HG03108 (cell line): Measurements from ENCODE around the gene TRIM42.

Experiments used
- ATAC-seq: cut with Tn5 transposase; IDR thresholded peaks from one replicate; pipeline ENCODE4 v1.9.1; 2021; ENCODE audit warnings: moderate library complexity; ENCODE audit not compliant: unreplicated experiment

TRIM42 gene

DNA sequence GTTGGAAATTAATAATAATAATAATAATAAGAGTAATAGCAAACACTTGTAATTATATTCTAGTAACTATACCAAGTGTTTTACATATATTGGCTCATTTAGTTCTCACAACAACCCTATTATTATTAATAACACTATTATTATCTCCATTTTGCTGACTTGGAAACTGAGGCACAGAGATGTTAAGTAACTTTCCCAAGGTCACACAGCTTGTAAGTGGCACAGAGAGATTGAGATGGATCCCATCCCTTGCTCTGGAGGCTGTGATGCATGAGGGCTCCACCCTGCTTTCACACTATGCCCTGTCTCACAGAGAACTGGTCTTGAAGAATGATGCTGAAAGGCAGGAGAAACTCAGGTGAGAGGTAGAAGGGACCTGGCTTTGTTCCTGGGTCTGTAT is 31.9 kb downstream of the TRIM42 start:
- no peak for ATAC-seq

DNA sequence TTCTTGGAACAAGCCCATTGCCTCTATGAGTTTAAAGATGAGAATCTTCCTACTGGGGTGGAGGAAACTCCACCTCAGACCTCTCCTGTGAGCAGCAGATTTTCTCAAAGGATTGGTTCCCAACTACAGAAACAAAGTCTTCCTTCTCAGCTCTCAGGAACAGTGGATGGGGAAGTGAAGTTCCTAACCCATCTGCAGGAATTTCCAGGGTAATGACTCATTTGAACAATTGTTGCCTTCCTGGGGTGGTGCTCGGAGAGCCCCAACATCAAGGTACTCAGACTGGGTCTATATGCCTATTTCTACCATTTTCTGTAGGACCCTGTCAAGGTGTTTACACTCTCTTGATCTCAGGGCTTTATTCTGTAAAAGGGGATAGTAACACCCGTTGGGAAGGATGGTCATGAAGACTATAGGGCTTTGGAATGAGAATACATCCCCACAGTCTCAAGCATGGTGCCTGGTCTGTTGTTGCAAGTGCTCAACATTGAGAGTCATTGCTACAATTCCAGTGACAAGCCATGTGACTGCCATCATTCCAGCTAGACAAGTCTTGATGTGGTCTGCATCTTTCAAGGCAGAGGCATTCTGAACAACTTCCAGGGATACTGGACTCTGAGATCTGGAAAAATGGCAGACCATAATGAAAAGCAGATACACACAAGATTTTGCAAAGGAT is 33.0 kb downstream of the TRIM42 start:
- ATAC-seq, result no peak

DNA sequence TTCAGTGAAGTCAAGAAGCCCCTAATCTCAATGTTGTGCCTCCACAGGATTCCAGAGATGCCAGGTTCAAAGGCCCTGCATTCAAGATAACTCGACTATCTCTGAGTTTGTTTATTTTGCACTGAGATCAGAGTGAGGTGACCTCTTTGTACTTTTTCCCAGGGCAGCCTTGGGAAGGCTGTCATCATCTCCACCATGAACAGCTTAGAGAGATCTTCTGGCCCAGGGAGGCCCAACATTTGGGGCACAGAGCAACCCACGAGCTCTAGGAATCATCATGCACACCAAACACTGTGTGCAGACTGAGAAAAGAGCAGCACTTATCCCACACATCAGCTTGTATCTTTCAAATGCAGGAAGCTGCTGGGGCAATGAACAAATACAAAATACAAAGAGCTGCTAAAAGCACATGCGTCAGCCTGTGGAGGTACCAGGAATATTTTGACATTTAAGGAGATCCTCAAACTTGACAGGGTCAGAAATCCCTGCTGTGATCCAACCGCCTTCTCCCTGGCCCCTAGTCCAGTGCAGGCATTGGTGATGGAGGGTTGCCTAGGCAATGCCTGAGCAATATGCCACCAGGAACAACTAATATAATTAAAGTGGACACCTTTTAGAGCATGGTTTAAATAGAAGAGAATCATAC is 33.6 kb downstream of the TRIM42 start:
- ATAC-seq, result no peak

DNA sequence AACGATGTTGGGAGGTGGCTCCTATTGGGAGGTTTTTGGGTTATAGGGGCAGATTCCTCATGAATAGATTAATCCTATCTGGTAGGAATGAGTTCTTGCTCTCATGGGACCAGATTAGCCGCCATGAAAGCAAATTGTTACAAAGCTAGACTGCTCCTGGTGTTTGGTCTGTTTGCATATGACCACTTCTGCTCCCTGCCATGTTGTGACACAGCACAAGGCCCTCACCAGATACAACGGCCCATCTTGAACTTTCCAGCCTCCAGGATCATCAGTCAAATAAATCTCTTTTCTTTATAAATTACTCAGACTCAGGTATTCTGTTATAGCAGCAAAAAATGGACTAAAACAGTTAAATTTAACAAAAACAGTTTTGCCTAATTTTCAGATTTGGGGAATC is 34.4 kb downstream of the TRIM42 start:
- no peak for ATAC-seq

DNA sequence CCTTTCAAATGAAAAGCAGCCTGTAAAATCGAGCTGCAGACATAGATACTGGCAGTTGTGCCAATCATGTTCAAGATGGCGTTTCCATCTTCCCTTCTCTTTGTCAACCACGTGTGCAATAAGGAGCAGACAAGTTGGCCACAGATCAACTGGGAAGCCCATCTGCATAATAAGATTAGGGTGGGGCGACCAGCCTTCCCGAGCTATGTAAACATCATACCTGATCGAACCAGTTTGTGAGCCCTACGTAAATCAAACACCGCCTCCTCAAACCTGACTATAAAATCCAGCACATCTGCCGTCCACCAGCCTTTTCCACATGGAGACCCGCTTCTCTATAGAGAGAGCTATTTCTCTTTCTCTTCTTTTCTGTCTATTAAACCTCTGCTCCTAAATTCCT is 37.2 kb downstream of the TRIM42 start:
- ATAC-seq, result no peak

DNA sequence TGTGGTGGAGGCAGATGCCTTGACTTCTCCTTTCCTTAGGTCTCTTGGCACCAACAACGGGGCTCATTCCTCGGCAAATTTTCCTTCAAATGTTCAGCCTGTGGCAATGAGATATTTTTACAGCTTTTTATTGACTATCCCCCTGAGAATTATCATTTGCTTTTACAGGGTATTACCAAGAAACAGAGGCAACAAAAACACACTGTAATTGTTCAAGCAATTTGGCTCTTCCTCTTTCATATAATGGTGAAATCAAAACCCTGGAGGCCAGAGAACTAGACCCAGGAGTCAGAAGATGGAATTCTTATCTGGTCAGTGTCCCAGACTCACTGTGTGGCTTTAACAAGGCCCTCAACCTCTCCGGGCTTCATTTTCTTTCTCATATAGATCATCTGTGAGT is 40.1 kb downstream of the TRIM42 start:
- ATAC-seq, result no peak

DNA sequence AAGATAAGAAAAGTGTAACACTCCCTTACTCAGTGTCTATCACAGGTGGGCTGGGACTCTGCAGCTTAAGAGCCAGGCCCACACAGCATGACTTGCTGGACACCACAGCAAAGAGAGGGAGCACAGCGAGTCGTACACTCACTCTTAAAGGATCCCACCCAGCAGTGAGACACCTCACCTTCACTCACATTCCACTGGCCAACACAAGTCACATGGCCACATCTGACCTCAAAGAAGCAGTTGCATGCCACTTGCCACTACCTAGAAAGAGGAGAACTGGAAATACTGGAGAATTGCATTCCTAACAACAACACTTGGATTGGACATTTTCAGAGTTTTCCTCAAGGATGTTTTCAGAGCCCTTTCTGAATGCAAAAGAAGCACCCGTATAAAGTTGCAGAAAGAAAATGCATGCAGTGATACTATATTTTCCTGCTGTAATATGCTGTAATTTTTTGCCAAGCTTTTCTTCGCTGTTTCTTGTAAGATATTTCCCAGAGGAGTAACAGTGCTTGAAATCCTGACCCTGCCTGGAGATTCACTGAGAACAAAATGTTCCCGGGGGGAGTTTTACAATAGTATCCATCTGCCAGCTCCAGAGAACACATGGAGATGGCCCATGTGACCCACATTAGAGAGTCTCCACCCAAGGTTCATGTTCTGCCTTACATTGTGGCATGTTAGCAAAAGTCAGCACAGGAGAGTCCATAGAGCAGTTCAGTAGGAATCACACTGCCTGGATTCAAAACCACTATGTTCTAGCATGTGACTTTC is 42.2 kb downstream of the TRIM42 start:
- no peak for ATAC-seq

DNA sequence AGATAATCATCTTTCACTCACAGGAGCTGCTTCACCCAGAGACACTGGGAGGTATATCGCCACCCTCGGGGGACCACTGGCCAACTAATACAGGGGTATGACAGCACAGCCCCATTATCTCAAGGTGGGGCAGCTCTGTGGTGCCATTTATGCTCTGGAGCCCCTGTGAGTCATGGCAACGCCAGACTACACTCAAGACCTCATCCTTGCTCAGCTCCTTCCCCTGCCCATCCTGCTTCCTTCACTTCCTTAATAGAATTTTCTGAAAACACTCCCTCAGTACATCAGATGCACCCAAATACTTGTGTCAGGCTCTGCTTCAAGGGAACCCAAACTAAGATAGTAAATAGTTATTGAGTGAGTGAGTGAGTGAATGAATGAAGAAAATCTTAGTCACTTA is 45.7 kb downstream of the TRIM42 start:
- no peak for ATAC-seq

DNA sequence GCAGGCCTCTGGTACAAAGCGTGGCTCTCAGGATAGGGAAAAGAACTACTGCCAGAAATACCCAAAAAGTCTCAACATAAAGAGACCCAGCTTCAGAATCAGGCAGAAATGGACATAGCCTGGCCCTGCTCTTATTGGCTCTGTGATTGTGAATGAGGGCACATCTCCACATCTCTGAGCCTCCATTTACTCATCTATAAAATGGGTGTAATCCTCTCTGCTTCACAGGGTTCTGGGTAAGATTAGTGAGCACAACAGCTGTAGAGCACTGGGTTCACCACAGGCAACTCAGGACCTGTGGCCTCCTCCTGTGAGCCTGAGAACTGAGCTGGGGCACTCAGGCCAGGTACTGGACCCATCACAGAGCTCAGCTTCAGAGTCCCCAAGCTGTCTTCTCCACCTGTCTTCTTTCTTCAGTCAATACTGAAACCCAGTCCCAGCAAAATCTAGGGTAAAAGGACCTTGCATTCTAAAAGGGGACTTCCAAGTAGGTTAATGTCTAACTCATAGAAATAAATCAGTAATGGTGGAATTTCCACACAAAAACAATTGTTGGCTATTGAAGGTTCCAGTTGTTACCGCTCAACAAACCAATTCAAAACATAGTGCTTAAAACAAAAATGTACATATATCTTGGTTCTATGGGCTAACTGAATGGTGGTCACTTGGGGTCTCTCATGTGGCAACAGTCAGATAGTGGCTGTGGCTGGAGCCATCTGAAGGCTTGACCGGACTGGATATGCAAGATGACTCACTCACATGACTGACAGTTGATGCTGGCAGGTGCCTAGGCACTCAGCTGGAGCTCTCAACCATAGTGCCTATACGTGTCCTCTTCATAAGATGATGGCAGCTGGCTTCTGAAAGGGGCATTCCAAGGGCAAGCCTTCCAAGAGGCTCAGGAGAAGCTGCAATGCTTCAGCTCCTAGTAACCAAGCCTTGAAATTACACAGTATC is 47.3 kb downstream of the TRIM42 start:
- ATAC-seq, result peak; percentile 71

DNA sequence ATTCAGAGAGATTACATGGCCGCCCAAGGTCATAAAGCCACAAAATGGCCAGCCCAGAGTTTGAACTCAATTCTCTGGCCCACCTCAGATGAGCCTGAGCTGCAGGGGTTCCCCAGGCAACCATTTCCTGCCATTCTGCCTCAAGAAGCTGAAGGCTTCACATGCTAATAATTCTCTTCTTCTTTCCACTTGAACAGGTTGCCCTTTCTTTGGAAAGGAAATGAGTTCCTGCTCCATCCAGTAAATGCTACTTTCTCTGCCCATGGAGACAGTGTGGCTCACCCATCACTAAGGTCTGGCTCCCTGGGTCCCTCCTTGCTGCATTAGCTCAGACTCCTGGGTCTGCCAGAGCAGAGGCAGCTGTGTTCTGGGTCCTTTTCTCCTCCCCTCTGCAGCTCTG is 48.2 kb downstream of the TRIM42 start:
- ATAC-seq, result no peak

DNA sequence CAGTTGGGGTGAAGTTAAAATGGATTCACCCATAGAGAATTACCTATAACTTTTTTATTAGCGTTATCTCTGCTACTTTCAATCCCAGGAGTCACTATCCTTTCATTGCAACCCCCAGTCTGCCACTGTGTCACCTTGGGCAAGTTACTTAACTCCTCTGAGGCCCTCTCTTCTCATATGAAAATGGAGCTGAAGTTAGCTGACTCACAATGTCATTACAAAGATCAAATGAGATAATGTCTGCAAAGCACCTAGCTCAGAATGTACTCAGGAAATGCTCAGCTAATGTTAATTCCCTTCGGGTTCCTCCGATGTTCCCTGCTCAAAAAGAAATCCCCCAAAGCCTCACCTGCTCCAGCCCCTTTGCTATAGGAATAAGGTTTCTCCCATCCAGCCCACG is 50.0 kb downstream of the TRIM42 start:
- ATAC-seq, result no peak

DNA sequence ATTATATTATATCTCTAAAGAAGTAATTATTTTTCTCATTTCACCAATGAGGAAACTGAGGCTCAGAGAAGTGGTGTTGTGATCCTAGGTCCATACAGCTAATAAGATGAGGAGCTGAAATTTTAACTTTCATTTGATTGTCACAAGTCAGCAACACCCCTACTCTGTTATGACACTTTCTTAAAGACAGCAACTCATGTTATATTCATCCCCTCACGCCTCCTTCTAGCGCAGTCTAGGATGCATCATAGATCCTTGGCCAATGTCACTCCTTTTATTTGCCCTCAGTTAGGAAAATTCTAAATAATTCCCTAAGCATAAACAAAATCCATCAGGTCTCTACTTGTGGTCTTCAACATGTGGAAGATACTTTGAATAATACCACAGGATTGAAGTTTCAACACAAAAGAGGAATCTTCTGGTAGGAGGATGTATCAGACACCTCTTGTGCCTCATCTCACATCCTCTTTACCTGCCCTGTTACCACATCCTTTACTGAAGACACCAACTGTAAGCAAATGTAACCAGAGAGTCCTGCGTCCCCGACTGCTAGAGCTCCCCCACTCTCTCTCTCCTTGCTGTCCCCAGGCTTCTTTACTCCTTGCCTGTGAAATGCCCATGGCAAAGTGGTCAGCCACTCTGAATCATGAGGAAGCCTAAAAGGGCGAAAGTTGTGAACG is 53.7 kb downstream of the TRIM42 start:
- ATAC-seq, result peak; percentile 81

DNA sequence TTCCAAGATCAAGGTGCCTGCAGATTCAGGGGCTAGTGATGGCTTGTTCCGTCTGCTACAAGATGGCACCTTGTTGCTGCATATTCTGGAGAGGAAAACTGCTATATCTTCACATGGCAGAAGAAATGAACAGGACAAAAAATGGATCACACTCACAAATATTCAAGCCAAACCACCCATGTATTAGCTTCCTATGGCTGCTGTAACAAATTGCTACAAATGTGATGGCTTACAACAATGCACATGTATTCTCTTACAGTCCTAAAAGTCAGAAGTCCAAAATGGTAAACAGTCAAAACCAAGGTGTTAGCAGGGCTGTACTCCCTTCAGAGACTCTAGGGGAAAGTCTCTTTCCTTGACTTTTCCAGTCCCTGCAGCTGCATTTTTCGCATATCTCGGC is 55.8 kb downstream of the TRIM42 start:
- ATAC-seq, result no peak

DNA sequence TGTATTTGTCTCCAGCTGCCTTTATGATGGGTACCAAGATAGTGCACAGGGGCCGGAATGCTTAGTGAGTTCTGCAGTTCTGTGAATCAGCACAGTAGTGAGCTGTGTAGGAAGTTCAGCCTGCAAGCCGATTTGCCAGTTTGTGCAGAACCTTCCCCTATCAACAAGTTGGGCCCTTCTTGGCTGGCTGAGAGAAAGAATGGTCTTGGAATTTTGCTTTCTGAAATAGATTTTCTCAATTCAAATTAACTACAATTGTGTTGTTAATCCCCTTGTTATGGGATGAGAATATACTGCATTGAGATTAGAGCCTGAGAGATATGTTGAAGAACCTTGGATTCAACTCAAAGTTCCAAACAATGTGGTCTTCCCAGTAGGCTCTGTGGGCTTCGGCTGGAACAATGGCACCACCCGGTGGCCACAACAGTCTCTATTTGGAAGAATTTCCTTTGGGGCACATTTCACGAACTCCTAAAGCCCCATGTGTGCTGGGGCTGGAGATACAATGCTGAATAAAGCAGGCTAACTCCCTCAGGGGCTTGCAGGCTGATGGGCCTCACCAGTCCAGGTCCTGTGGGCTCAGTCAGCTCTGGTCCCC is 59.1 kb downstream of the TRIM42 start:
- no peak for ATAC-seq

DNA sequence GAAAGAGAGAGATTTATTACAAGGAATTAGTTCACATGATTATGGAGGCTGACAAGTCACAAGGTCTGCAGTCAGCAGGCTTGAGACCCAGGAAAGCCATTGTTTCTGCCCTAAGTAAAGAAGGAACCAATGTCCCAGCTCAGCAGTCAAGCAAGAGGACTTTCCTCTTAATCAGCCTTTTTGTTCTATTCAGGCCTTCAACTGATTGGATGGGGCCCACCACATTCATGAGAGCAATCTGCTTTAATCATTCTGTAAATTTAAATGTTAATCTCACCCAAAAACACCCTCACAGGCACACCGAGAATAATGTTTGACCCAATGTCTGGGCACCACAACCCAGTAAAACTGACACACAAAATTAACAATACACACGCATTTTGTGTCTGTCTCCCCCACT is 64.3 kb downstream of the TRIM42 start:
- ATAC-seq, result no peak

DNA sequence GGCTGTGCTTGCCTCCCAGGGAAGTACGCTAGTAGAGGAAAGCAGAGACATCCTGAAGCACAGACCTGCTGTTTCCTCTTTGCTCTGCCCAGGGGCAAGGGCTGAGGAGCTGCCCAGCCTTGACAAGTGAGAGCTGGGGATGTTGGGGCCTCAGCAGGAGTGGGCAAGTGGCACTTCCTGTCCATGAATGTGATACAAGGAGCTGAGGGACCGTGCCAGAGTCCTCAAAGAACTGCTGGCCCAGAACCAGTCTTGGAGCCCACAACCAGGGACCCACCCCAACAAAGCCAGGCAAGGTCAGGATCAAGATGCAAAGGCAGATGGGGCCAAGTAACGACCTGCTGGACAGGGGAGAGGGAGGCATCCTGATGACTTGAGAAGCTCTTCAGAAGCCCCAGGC is 70.3 kb downstream of the TRIM42 start:
- ATAC-seq, result no peak

DNA sequence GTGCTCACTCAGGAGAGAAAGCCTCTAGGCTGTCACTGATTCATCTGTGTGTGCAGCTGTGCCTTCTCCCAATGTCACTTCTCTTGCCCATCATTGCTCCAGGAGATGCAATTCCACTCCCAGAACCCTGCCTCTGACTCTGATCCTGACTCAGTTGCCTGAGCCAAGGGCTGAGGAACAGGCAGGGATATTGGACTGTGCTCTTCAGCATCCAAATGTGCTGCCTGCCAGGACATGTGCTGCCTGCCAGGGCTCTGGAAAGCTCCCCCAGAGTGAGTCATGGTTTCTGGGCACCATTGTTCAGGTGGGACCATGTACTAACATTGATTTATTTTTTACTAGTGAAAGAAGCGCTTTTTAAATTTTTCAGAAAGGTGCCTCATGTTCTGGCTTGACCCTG is 71.0 kb downstream of the TRIM42 start:
- no peak for ATAC-seq
